Fibroblast of the aortic adventitia (primary cell): Measurements from ENCODE around the gene SEPHS1. TPM values are rescaled to one million over a fixed set of nuclear protein-coding genes. Genes with fewer than 3 reads are reported as not detected.
"Not testable (repeated sequence)": the region's sequence is repeated elsewhere in the genome, so short reads cannot be mapped to it uniquely, and the experiment has no call there.

Experiments used
- DNase-seq: peaks from one replicate; pipeline ENCODE4 v3.0.0-alpha.2; 2010; ENCODE audit warnings: low read depth
- H3K4me3 ChIP-seq: 2 replicates; pipeline ENCODE4 v1.5.1; 2011; ENCODE audit warnings: low read depth, mild to moderate bottlenecking, control low read depth, low read length, moderate library complexity
- CTCF ChIP-seq: IDR thresholded peaks from 2 replicates; pipeline ENCODE4 v1.5.1; 2011; ENCODE audit warnings: mild to moderate bottlenecking, low read length, control low read depth, inconsistent platforms; ENCODE audit not compliant: insufficient read depth
- total RNA-seq: library from RNA; depleted of rRNA; stranded (reverse); fragments of >200 nt; gene quantifications from 2 replicates; pipeline ENCODE4 v1.2.3, GENCODE V29; 2012; ENCODE audit warnings: low replicate concordance

SEPHS1 gene
- total RNA-seq, 1 donor: 35.2 TPM

- no peak for TF ChIP-seq CTCF
- no peak overlapping the region for H3K4me3 ChIP-seq
- DNase-seq: no peak
Observed at GRCh38 chr10:13294784-13295183, 53.3 kb downstream of the SEPHS1 start.

- no peak for DNase-seq
- no peak for TF ChIP-seq CTCF
- no peak overlapping the region for H3K4me3 ChIP-seq
Observed at GRCh38 chr10:13291821-13292773, 56.0 kb downstream of the SEPHS1 start.

GRCh38 chr10:13291061-13291460 lies 57.0 kb downstream of the SEPHS1 start:
- TF ChIP-seq CTCF: no peak
- no peak for DNase-seq
- no peak overlapping the region for H3K4me3 ChIP-seq

GRCh38 chr10:13284050-13284449 lies 64.0 kb downstream of the SEPHS1 start:
- H3K4me3 ChIP-seq: no peak overlapping the region
- DNase-seq: no peak
- no peak for TF ChIP-seq CTCF

GRCh38 chr10:13282348-13282747 lies 65.7 kb downstream of the SEPHS1 start:
- not testable (repeated sequence) for DNase-seq, H3K4me3 ChIP-seq

- TF ChIP-seq CTCF: peak; percentile 53
- no peak overlapping the region for H3K4me3 ChIP-seq
- DNase-seq: peak; percentile 65
Observed at GRCh38 chr10:13276749-13277365, 71.2 kb downstream of the SEPHS1 start.

- not testable (repeated sequence) for H3K4me3 ChIP-seq, DNase-seq
Observed at GRCh38 chr10:13276146-13276545, 71.9 kb downstream of the SEPHS1 start.

GRCh38 chr10:13272164-13272571 lies 75.9 kb downstream of the SEPHS1 start:
- TF ChIP-seq CTCF: no peak
- no peak overlapping the region for H3K4me3 ChIP-seq
- peak; percentile 58 for DNase-seq
